CD4-positive, alpha-beta memory T cell (primary cell): ENCODE data around the gene MTMR11. TPM values are rescaled to one million over a fixed set of nuclear protein-coding genes. Genes with fewer than 3 reads are reported as not detected.
A peak's percentile ranks its signal among the peaks of the same experiment; 100 is the strongest.

Experiments used
- CTCF ChIA-PET: fragments of 350-600 bp; sonication (Branson Sonifier 250); formaldehyde crosslinking; loops from one replicate; lab custom pipeline; 2021; ENCODE audit warnings: inconsistent platforms; ENCODE audit not compliant: partially characterized antibody; lab: Charles Lee
- POLR2A ChIA-PET: fragments of 350-600 bp; sonication (Branson Sonifier 250); formaldehyde crosslinking; loops from one replicate; lab custom pipeline; 2021; ENCODE audit not compliant: partially characterized antibody; lab: Charles Lee
- DNase-seq, 5 donors: peaks; one replicate each; pipeline versions ENCODE4 v3.0.0 to v3.0.0-alpha.2; 2020 to 2022; ENCODE audit warnings: mixed read lengths in 1 of 5
- H3K27ac ChIP-seq: one replicate; pipeline ENCODE4 v1.7.0; 2013; ENCODE audit warnings: low read depth, low read length
- H3K27me3 ChIP-seq: 2 replicates; pipeline ENCODE4 v1.7.0; 2013; ENCODE audit warnings: mild to moderate bottlenecking, low read length, moderate library complexity; ENCODE audit not compliant: insufficient read depth
- H3K36me3 ChIP-seq: 2 replicates; pipeline ENCODE4 v1.7.0; 2013; ENCODE audit warnings: mild to moderate bottlenecking, low read length, moderate library complexity; ENCODE audit not compliant: insufficient read depth
- H3K4me1 ChIP-seq: 2 replicates; pipeline ENCODE4 v1.7.0; 2013; ENCODE audit warnings: mild to moderate bottlenecking, low read length, moderate library complexity; ENCODE audit not compliant: insufficient read depth
- H3K4me3 ChIP-seq, 2 donors: one replicate each; pipeline ENCODE4 v1.7.0; 2013; ENCODE audit warnings: low read length in 2 of 2, mild to moderate bottlenecking in 1 of 2
- H3K9me3 ChIP-seq, 2 donors: one replicate each; pipeline ENCODE4 v1.7.0; 2013; ENCODE audit warnings: low read length in 2 of 2, control low read depth in 1 of 2; ENCODE audit not compliant: control insufficient read depth in 1 of 2
- H3K27ac Mint-ChIP-seq, 7 donors: one replicate each; pipeline ENCODE4 v1.8.0; 2020 to 2021; ENCODE audit warnings: mixed read lengths in 7 of 7, mild to moderate bottlenecking in 6 of 7, inconsistent platforms in 3 of 7, moderate library complexity in 3 of 7
- H3K27me3 Mint-ChIP-seq, 2 donors: one replicate each; pipeline ENCODE4 v1.8.0; 2020 to 2021; ENCODE audit warnings: mixed read lengths in 2 of 2
- H3K36me3 Mint-ChIP-seq, 2 donors: one replicate each; pipeline ENCODE4 v1.8.0; 2020 to 2021; ENCODE audit warnings: mixed read lengths in 2 of 2, inconsistent platforms in 1 of 2, mild to moderate bottlenecking in 1 of 2
- H3K4me1 Mint-ChIP-seq, 4 donors: one replicate each; pipeline ENCODE4 v1.8.0; 2020 to 2021; ENCODE audit warnings: mixed read lengths in 4 of 4, mild to moderate bottlenecking in 1 of 4
- H3K4me3 Mint-ChIP-seq, 8 donors: one replicate each; pipeline ENCODE4 v1.8.0; 2020 to 2021; ENCODE audit warnings: mixed read lengths in 8 of 8, mild to moderate bottlenecking in 7 of 8, moderate library complexity in 6 of 8, inconsistent platforms in 3 of 8
- H3K9me3 Mint-ChIP-seq, 8 donors: one replicate each; pipeline ENCODE4 v1.8.0; 2020 to 2021; ENCODE audit warnings: mixed read lengths in 8 of 8, mild to moderate bottlenecking in 5 of 8, inconsistent platforms in 3 of 8, moderate library complexity in 1 of 8
- intact Hi-C: fragments of 100-400 bp; cut with micrococcal nuclease; formaldehyde crosslinking; loops from one replicate; pipeline ENCODE4 v1.15.1; 2023
- polyA plus RNA-seq, 2 donors: library from polyadenylated mRNA; unstranded; fragments of 300-500 nt; fragmentation: Illumina TruSeq; gene quantifications; one replicate each; pipeline ENCODE4 v1.2.3, GENCODE V29; 2021
- total RNA-seq, 2 experiments: library from RNA; stranded (reverse); gene quantifications; one replicate each; pipeline ENCODE4 v1.2.3, GENCODE V29; 2021

The MTMR11 gene
- total RNA-seq, result 1 to 10 TPM; 1.3 to 2.1 TPM
- under 1 TPM in 1 of 2 donors, not detected in 1; 0.28 TPM for polyA plus RNA-seq

GRCh38 chr1:149936170-149936991 lies at the start of gene MTMR11:
MTMR11 (minus strand) TSS chr1:149936879; CDS start chr1:149936647, 232 bp downstream.
- H3K36me3 ChIP-seq, result no peaks in the 10 kb centered on the region

GRCh38 chr1:149979972-149980540 lies 43.4 kb upstream of the MTMR11 start:
- Histone ChIP-seq H3K9me3 (no peaks in the 10 kb centered on the region), H3K4me3 (no peak overlapping the region), H3K36me3 (no peaks in the 10 kb centered on the region), H3K27me3 (no peaks in the 10 kb centered on the region), H3K27ac (no peak overlapping the region), H3K4me1 (no peaks in the 10 kb centered on the region)
- peaks cover 10 to 16% (median 12%) of the 10 kb centered on the region in 4 donors for H3K4me1 Mint-ChIP-seq
- H3K4me3 Mint-ChIP-seq, result no peak overlapping the region
- DNase-seq, result no peak
- no peaks in the 10 kb centered on the region for H3K27me3 Mint-ChIP-seq
- POLR2A ChIA-PET, result no interaction called here
- H3K36me3 Mint-ChIP-seq, result peaks cover 12 to 13% of the 10 kb centered on the region in 2 donors
- intact Hi-C loops, result no loop called here
- peak overlapping the region in 3 of 7 donors; percentile 7 to 20 (median 18) for H3K27ac Mint-ChIP-seq
- H3K9me3 Mint-ChIP-seq, result no peaks in the 10 kb centered on the region
- CTCF ChIA-PET, result no interaction called here

More at GRCh38 chr1:149936170-149936991, at the start of gene MTMR11:
- Histone ChIP-seq H3K27me3 (no peaks in the 10 kb centered on the region), H3K27ac (no peak within 1 kb of the TSS), H3K4me3 (no peak within 1 kb of the TSS), H3K9me3 (no peaks in the 10 kb centered on the region), H3K4me1 (peaks cover 18% of the 10 kb centered on the region)
- Mint-ChIP-seq H3K27me3 (peaks cover 1 to 3% of the 10 kb centered on the region in 2 donors), H3K4me3 (peak within 1 kb of the TSS in 1 of 8 donors; percentile 45), H3K27ac (peak within 1 kb of the TSS in 5 of 7 donors; percentile 48 to 73 (median 57)), H3K36me3 (no peaks in the 10 kb centered on the region), H3K4me1 (peaks cover 12 to 25% (median 18%) of the 10 kb centered on the region in 4 donors), H3K9me3 (no peaks in the 10 kb centered on the region)
- DNase-seq, result no peak
- ChIA-PET POLR2A (interaction anchor here (1.6 kb wide), 1 partner anchor 50 kb away, joined by 4 read pairs; a partner anchor contains a TSS), CTCF (interaction anchor here (1.1 kb wide), 1 partner anchor 122 kb away, joined by 3 read pairs; no protein-coding TSS in a partner anchor)
- intact Hi-C loops, result no loop called here

- peaks cover 15 to 17% of the 10 kb centered on the region in 2 donors for H3K36me3 Mint-ChIP-seq
- intact Hi-C loops, result no loop called here
- no peaks in the 10 kb centered on the region for H3K27me3 Mint-ChIP-seq
- H3K9me3 Mint-ChIP-seq, result no peaks in the 10 kb centered on the region
- Histone ChIP-seq H3K27ac (no peak overlapping the region), H3K4me1 (no peaks in the 10 kb centered on the region), H3K9me3 (no peaks in the 10 kb centered on the region), H3K27me3 (no peaks in the 10 kb centered on the region), H3K36me3 (no peaks in the 10 kb centered on the region), H3K4me3 (no peak overlapping the region)
- CTCF ChIA-PET, result interaction anchor here (0.7 kb wide), 1 partner anchor 11 kb away, joined by 3 read pairs; no protein-coding TSS in a partner anchor
- peak overlapping the region in 2 of 7 donors; percentile 7 to 20 for H3K27ac Mint-ChIP-seq
- DNase-seq, result no peak
- POLR2A ChIA-PET, result no interaction called here
- H3K4me3 Mint-ChIP-seq, result no peak overlapping the region
- peaks cover 8 to 13% (median 11%) of the 10 kb centered on the region in 4 donors for H3K4me1 Mint-ChIP-seq
Measured at GRCh38 chr1:149979245-149979971, 42.7 kb upstream of the MTMR11 start.

- Histone ChIP-seq H3K36me3 (no peaks in the 10 kb centered on the region), H3K4me3 (no peak overlapping the region), H3K27me3 (no peaks in the 10 kb centered on the region), H3K27ac (no peak overlapping the region), H3K9me3 (no peaks in the 10 kb centered on the region), H3K4me1 (no peaks in the 10 kb centered on the region)
- H3K9me3 Mint-ChIP-seq, result no peaks in the 10 kb centered on the region
- ChIA-PET CTCF (interaction anchor here (0.7 kb wide), 1 partner anchor 12 kb away, joined by 3 read pairs; no protein-coding TSS in a partner anchor), POLR2A (no interaction called here)
- no peaks in the 10 kb centered on the region for H3K27me3 Mint-ChIP-seq
- peaks cover 18 to 20% of the 10 kb centered on the region in 2 donors for H3K36me3 Mint-ChIP-seq
- H3K4me3 Mint-ChIP-seq, result no peak overlapping the region
- no peak for DNase-seq
- intact Hi-C loops, result no loop called here
- peaks cover 6 to 13% (median 8%) of the 10 kb centered on the region in 4 donors for H3K4me1 Mint-ChIP-seq
- H3K27ac Mint-ChIP-seq, result peak overlapping the region in 2 of 7 donors; percentile 41 to 60
Measured at GRCh38 chr1:149978547-149979023, 41.9 kb upstream of the MTMR11 start.

- H3K4me3 Mint-ChIP-seq, result no peak overlapping the region
- H3K9me3 ChIP-seq, result no peaks in the 10 kb centered on the region
- H3K4me1 Mint-ChIP-seq, result peaks cover 6 to 13% (median 7%) of the 10 kb centered on the region in 4 donors
- H3K36me3 Mint-ChIP-seq, result peaks cover 24 to 26% of the 10 kb centered on the region in 2 donors
- no peaks in the 10 kb centered on the region for H3K27me3 ChIP-seq
- H3K27ac Mint-ChIP-seq, result peak overlapping the region in 2 of 7 donors; percentile 14 to 59
- no peaks in the 10 kb centered on the region for H3K9me3 Mint-ChIP-seq
- POLR2A ChIA-PET, result no interaction called here
- no peak for DNase-seq
- H3K27ac ChIP-seq, result no peak overlapping the region
- H3K36me3 ChIP-seq, result no peaks in the 10 kb centered on the region
- H3K4me3 ChIP-seq, result no peak overlapping the region
- intact Hi-C loops, result no loop called here
- no peaks in the 10 kb centered on the region for H3K4me1 ChIP-seq
- no peaks in the 10 kb centered on the region for H3K27me3 Mint-ChIP-seq
- CTCF ChIA-PET, result interaction anchor here (1.3 kb wide), 1 partner anchor 210 kb away, joined by 3 read pairs; no protein-coding TSS in a partner anchor
Measured at GRCh38 chr1:149977345-149977744, 40.7 kb upstream of the MTMR11 start.

GRCh38 chr1:149972547-149972946 lies 35.9 kb upstream of the MTMR11 start:
- Histone ChIP-seq H3K27me3 (no peaks in the 10 kb centered on the region), H3K36me3 (peaks cover 5% of the 10 kb centered on the region), H3K4me3 (no peak overlapping the region), H3K9me3 (no peaks in the 10 kb centered on the region), H3K4me1 (no peaks in the 10 kb centered on the region), H3K27ac (no peak overlapping the region)
- H3K36me3 Mint-ChIP-seq, result peaks cover 42 to 46% of the 10 kb centered on the region in 2 donors
- H3K4me1 Mint-ChIP-seq, result peaks cover 0 to 1% (median 0%) of the 10 kb centered on the region in 4 donors
- peak overlapping the region in 2 of 7 donors; percentile 18 to 22 for H3K27ac Mint-ChIP-seq
- no peak for DNase-seq
- ChIA-PET CTCF (interaction anchor here (1.5 to 1.8 kb wide), 3 partner anchors 10 to 214 kb away, joined by 3 to 9 read pairs (median 4); no protein-coding TSS in a partner anchor), POLR2A (no interaction called here)
- no peak overlapping the region for H3K4me3 Mint-ChIP-seq
- intact Hi-C loops, result no loop called here
- no peaks in the 10 kb centered on the region for H3K27me3 Mint-ChIP-seq
- H3K9me3 Mint-ChIP-seq, result no peaks in the 10 kb centered on the region
